H1 (cell line): Measurements from ENCODE around the gene VAPA. TPM values are rescaled to one million over a fixed set of nuclear protein-coding genes. Genes with fewer than 3 reads are reported as not detected.

Source experiments
- BRCA1 ChIP-seq: IDR thresholded peaks from 2 replicates; pipeline ENCODE4 v1.6.1; 2012; ENCODE audit warnings: low read depth, low read length, improper control_type of control experiment
- CHD7 ChIP-seq: fragments of 300-600 bp; sonication (generic); IDR thresholded peaks from 2 replicates; pipeline ENCODE4 v1.7.1; 2012; ENCODE audit warnings: low read length, moderate library complexity, mild to moderate bottlenecking, inconsistent platforms; ENCODE audit not compliant: insufficient replicate concordance
- CREB1 ChIP-seq: IDR thresholded peaks from 2 replicates; pipeline ENCODE4 v1.6.1; 2012; ENCODE audit warnings: inconsistent platforms
- EGR1 ChIP-seq: IDR thresholded peaks from 2 replicates; pipeline ENCODE4 v1.6.1; 2011; ENCODE audit warnings: low read depth, low read length, borderline replicate concordance
- HDAC2 ChIP-seq, 2 experiments: fragments of 300-600 bp in 1 of 2; sonication (generic) in 1 of 2; IDR thresholded peaks; 2 replicates each; pipeline ENCODE4 v1.6.1; 2011 to 2012; ENCODE audit warnings: low read depth in 2 of 2, low read length in 2 of 2, mild to moderate bottlenecking in 2 of 2, moderate library complexity in 2 of 2, borderline replicate concordance in 1 of 2, inconsistent platforms in 1 of 2
- PHF8 ChIP-seq: fragments of 200-600 bp; sonication (generic); conservative IDR thresholded peaks from 2 replicates; pipeline ENCODE4 v1.7.1; 2012; ENCODE audit warnings: low read depth, mild to moderate bottlenecking, inconsistent platforms, low read length, moderate library complexity
- SP4 ChIP-seq: IDR thresholded peaks from 2 replicates; pipeline ENCODE4 v1.6.1; 2012; ENCODE audit warnings: low read length, inconsistent platforms
- TAF1 ChIP-seq: IDR thresholded peaks from 2 replicates; pipeline ENCODE4 v1.6.1; 2011; ENCODE audit warnings: mild to moderate bottlenecking, low read depth, low read length
- ZNF274 ChIP-seq: IDR thresholded peaks from 2 replicates; pipeline ENCODE4 v1.7.0; 2012; ENCODE audit warnings: low read length, borderline replicate concordance; ENCODE audit errors: extremely low read depth
- polyA plus RNA-seq, 7 experiments: library from polyadenylated mRNA; depleted of rRNA in 3 of 7; stranded (reverse) in 5 of 7; unstranded in 2 of 7; fragments of >200 nt in 5 of 7; fragments of 200-250 nt in 2 of 7; gene quantifications; 1 replicate in 5 of 7; 2 replicates in 1 of 7; 4 replicates in 1 of 7; pipeline versions ENCODE4 v1.2.1 to v1.2.3, GENCODE V29; 2011 to 2013; ENCODE audit warnings: missing spikeins in 2 of 7, mixed read lengths in 2 of 7
- total RNA-seq: library from RNA; stranded (reverse); fragmentation: NEBNext Ultra II Directional; extraction: Animal tissue kit (Norgen Biotek cat#: 25700); gene quantifications from 2 replicates; pipeline ENCODE4 v1.2.1, GENCODE V29; 2021

VAPA gene
- total and polyA plus RNA-seq, 2 of the 8 experiments (the other 6 are each of a cell fraction or from before 2014, with no cell fraction given), result 79.7 to 130 TPM

GRCh38 chr18:9926223-9926894 lies 12.5 kb downstream of the VAPA start (continued):
- TF ChIP-seq CHD7, result no peak
- no peak for TF ChIP-seq CREB1
- no peak for TF ChIP-seq EGR1
- TF ChIP-seq BRCA1, result no peak
- TF ChIP-seq PHF8, result no peak
- TF ChIP-seq HDAC2 (IDR thresholded peaks at IDR 0.05; ENCODE audit: borderline replicate concordance in 1 of 2, low read depth in 2 of 2, low read length in 2 of 2), result no peak
- TF ChIP-seq SP4, result no peak
- no peak for TF ChIP-seq ZNF274
- TF ChIP-seq TAF1, result no peak
